Naive B cell (primary cell): ENCODE measurements around the gene STUM. TPM values are rescaled to one million over a fixed set of nuclear protein-coding genes. Genes with fewer than 3 reads are reported as not detected.

ENCODE experiments used
- ATAC-seq, 2 donors: fragments of 150-1000 bp; cut with Tn5 transposase; 2 replicates each; pipeline ENCODE4 v1.10.0; 2021; ENCODE audit warnings: low read depth in 2 of 2, mild to moderate bottlenecking in 2 of 2, moderate library complexity in 2 of 2
- DNase-seq: peaks from one replicate; pipeline ENCODE4 v3.0.0; 2022
- H3K27ac Mint-ChIP-seq, 6 donors: one replicate each; pipeline ENCODE4 v1.8.0; 2020 to 2022; ENCODE audit warnings: mild to moderate bottlenecking in 6 of 6, mixed read lengths in 6 of 6, moderate library complexity in 5 of 6, inconsistent platforms in 2 of 6
- H3K27me3 Mint-ChIP-seq, 3 donors: one replicate each; pipeline ENCODE4 v1.8.0; 2021 to 2022; ENCODE audit warnings: mixed read lengths in 3 of 3, mild to moderate bottlenecking in 1 of 3
- H3K36me3 Mint-ChIP-seq, 2 donors: one replicate each; pipeline ENCODE4 v1.8.0; 2020 to 2022; ENCODE audit warnings: mixed read lengths in 2 of 2, inconsistent platforms in 1 of 2, mild to moderate bottlenecking in 1 of 2
- H3K4me1 Mint-ChIP-seq, 3 donors: one replicate each; pipeline ENCODE4 v1.8.0; 2020 to 2022; ENCODE audit warnings: mixed read lengths in 3 of 3, inconsistent platforms in 1 of 3, mild to moderate bottlenecking in 1 of 3, moderate library complexity in 1 of 3
- H3K4me3 Mint-ChIP-seq, 8 donors: one replicate each; pipeline ENCODE4 v1.8.0; 2020 to 2022; ENCODE audit warnings: mild to moderate bottlenecking in 8 of 8, mixed read lengths in 8 of 8, moderate library complexity in 8 of 8, inconsistent platforms in 2 of 8
- H3K9me3 Mint-ChIP-seq, 7 donors: one replicate each; pipeline ENCODE4 v1.8.0; 2020 to 2022; ENCODE audit warnings: mixed read lengths in 7 of 7, mild to moderate bottlenecking in 5 of 7, inconsistent platforms in 2 of 7, moderate library complexity in 1 of 7
- polyA plus RNA-seq, 6 donors: library from polyadenylated mRNA; unstranded; fragments of 300-500 nt; fragmentation: Illumina TruSeq; gene quantifications; one replicate each; pipeline ENCODE4 v1.2.3, GENCODE V29; 2021; ENCODE audit warnings: low read depth in 6 of 6

Gene STUM
- polyA plus RNA-seq, 6 donors from 2014 or later = 0.04 TPM; not detected in 5

GRCh38 chr1:226571893-226572292 lies 23.3 kb downstream of the STUM start:
- no peaks in the 10 kb centered on the region for H3K36me3 Mint-ChIP-seq
- H3K9me3 Mint-ChIP-seq = no peaks in the 10 kb centered on the region
- no peak overlapping the region for H3K27ac Mint-ChIP-seq
- no peak overlapping the region for H3K4me3 Mint-ChIP-seq
- no peak for DNase-seq
- H3K4me1 Mint-ChIP-seq = peaks cover 3 to 11% (median 9%) of the 10 kb centered on the region in 3 donors
- peaks cover 0 to 13% (median 7%) of the 10 kb centered on the region in 3 donors for H3K27me3 Mint-ChIP-seq
- ATAC-seq = no peak

DNA sequence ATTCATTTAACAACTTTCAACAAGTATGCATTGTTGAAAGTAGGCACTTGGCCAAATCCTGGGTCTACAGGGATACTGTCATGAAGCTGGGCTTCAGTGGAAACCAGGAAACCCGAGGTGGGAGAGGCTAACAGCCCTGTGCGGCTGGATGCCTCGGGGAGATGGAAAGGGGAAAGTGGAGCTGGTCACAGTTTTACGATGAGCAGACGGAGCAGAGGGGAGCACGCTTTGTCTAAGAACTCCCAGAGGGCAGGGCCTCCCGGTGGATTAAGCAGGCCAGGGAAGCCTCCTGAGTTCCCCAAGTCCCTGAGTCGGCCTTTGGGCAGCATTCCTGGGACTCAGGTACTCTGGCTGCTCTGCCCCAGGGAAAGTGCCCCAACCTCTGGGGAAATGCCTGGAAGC lies 23.8 kb downstream of the STUM start:
- H3K36me3 Mint-ChIP-seq = no peaks in the 10 kb centered on the region
- no peak overlapping the region for H3K4me3 Mint-ChIP-seq
- ATAC-seq (no peak), DNase-seq (no peak)
- H3K9me3 Mint-ChIP-seq = no peaks in the 10 kb centered on the region
- H3K4me1 Mint-ChIP-seq = peaks cover 3 to 11% (median 9%) of the 10 kb centered on the region in 3 donors
- H3K27me3 Mint-ChIP-seq = peaks cover 0 to 9% (median 6%) of the 10 kb centered on the region in 3 donors
- H3K27ac Mint-ChIP-seq = no peak overlapping the region

DNA sequence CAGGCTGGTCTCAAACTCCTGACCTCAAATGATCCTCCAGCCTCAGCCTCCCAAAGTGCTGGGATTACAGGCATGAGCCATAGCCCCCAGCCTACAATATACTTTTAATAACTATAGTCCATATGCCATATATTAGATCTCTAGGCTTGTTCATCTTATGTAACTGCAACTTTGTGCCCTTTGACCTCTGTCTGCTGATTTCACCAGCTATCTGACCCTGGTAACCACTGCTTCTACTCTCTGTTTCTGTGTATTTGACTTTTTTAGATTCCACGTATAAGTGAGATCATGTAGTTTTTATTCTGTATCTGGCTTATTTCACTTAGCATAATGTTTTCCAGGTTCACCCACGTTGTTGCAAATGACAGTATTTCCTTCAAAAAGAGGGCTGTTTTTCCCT lies 25.5 kb downstream of the STUM start:
- Mint-ChIP-seq H3K27ac (no peak overlapping the region), H3K27me3 (no peaks in the 10 kb centered on the region), H3K4me3 (no peak overlapping the region), H3K4me1 (peaks cover 3 to 11% (median 9%) of the 10 kb centered on the region in 3 donors), H3K36me3 (no peaks in the 10 kb centered on the region), H3K9me3 (no peaks in the 10 kb centered on the region)
- ATAC-seq (no peak), DNase-seq (no peak)

GRCh38 chr1:226574591-226575435 lies 26.2 kb downstream of the STUM start:
- H3K9me3 Mint-ChIP-seq = no peaks in the 10 kb centered on the region
- H3K36me3 Mint-ChIP-seq = no peaks in the 10 kb centered on the region
- H3K4me1 Mint-ChIP-seq = peaks cover 3 to 7% (median 4%) of the 10 kb centered on the region in 3 donors
- no peak overlapping the region for H3K4me3 Mint-ChIP-seq
- H3K27me3 Mint-ChIP-seq = peaks cover 0 to 1% (median 0%) of the 10 kb centered on the region in 3 donors
- peak overlapping the region in 1 of 6 donors; percentile 69 for H3K27ac Mint-ChIP-seq
- DNase-seq = no peak
- ATAC-seq = no peak

DNA sequence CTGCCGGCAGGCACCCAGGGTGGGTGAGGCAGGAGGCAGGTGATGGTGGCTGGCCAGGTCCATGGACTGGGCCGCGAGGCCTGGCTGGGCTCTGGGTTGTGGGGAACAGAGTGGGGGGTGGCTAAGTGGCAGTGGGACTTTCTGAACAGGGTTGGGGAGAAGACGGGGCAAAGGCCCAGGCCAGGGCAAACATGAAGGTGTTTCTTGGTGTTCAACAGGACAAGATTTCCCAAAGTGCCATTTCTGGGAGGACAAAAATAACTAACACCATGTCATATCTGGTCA lies 26.8 kb downstream of the STUM start:
- DNase-seq (no peak), ATAC-seq (no peak)
- Mint-ChIP-seq H3K4me3 (no peak overlapping the region), H3K9me3 (no peaks in the 10 kb centered on the region), H3K27ac (no peak overlapping the region), H3K27me3 (peaks cover 0 to 5% (median 0%) of the 10 kb centered on the region in 3 donors), H3K36me3 (no peaks in the 10 kb centered on the region), H3K4me1 (peaks cover 0 to 2% (median 2%) of the 10 kb centered on the region in 3 donors)

- Mint-ChIP-seq H3K36me3 (no peaks in the 10 kb centered on the region), H3K9me3 (peaks cover 0 to 4% (median 0%) of the 10 kb centered on the region in 7 donors), H3K27me3 (peaks cover 0 to 5% (median 0%) of the 10 kb centered on the region in 3 donors), H3K27ac (no peak overlapping the region), H3K4me1 (peaks cover 0 to 2% (median 2%) of the 10 kb centered on the region in 3 donors), H3K4me3 (no peak overlapping the region)
- no peak for ATAC-seq
- DNase-seq = no peak
These were observed 27.3 kb downstream of the STUM start for GRCh38 chr1:226575739-226576378.

DNA sequence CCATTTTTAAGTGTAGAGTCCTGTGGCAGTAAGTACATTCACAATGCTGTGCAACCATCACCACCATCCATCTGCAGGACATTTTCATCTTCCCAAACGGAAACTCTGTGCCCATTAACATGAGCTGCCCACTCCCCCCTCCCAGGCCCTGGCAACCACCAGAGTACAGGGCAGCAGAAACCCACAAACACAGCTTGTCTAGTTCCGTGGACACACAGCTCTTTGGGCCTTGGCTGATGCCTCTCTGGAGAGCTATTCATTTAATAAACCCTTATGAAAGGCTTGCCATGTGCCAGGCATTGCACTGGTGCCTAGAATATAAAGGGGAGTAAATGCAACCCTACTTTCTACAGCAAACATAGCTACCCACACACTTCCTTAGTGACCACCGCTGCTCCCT lies 28.0 kb downstream of the STUM start:
- peaks cover 0 to 5% (median 0%) of the 10 kb centered on the region in 3 donors for H3K27me3 Mint-ChIP-seq
- ATAC-seq (no peak), DNase-seq (no peak)
- no peaks in the 10 kb centered on the region for H3K36me3 Mint-ChIP-seq
- H3K27ac Mint-ChIP-seq = no peak overlapping the region
- H3K4me1 Mint-ChIP-seq = peaks cover 0 to 2% (median 2%) of the 10 kb centered on the region in 3 donors
- peaks cover 0 to 4% (median 0%) of the 10 kb centered on the region in 7 donors for H3K9me3 Mint-ChIP-seq
- H3K4me3 Mint-ChIP-seq = no peak overlapping the region

- Mint-ChIP-seq H3K9me3 (peaks cover 0 to 4% (median 0%) of the 10 kb centered on the region in 7 donors), H3K27me3 (peaks cover 0 to 5% (median 0%) of the 10 kb centered on the region in 3 donors), H3K4me3 (no peak overlapping the region), H3K27ac (peak overlapping the region in 1 of 6 donors; percentile 84), H3K4me1 (peaks cover 0 to 2% (median 0%) of the 10 kb centered on the region in 3 donors), H3K36me3 (no peaks in the 10 kb centered on the region)
- DNase-seq (no peak), ATAC-seq (no peak)
These were observed 29.0 kb downstream of the STUM start for GRCh38 chr1:226577401-226578180.

- peaks cover 0 to 4% (median 0%) of the 10 kb centered on the region in 7 donors for H3K9me3 Mint-ChIP-seq
- no peaks in the 10 kb centered on the region for H3K36me3 Mint-ChIP-seq
- DNase-seq (no peak), ATAC-seq (no peak)
- no peak overlapping the region for H3K27ac Mint-ChIP-seq
- no peak overlapping the region for H3K4me3 Mint-ChIP-seq
- H3K4me1 Mint-ChIP-seq = peaks cover 0 to 2% (median under 1%) of the 10 kb centered on the region in 3 donors
- peaks cover 0 to 5% (median 0%) of the 10 kb centered on the region in 3 donors for H3K27me3 Mint-ChIP-seq
These were observed 30.5 kb downstream of the STUM start for GRCh38 chr1:226578946-226579578.

DNA sequence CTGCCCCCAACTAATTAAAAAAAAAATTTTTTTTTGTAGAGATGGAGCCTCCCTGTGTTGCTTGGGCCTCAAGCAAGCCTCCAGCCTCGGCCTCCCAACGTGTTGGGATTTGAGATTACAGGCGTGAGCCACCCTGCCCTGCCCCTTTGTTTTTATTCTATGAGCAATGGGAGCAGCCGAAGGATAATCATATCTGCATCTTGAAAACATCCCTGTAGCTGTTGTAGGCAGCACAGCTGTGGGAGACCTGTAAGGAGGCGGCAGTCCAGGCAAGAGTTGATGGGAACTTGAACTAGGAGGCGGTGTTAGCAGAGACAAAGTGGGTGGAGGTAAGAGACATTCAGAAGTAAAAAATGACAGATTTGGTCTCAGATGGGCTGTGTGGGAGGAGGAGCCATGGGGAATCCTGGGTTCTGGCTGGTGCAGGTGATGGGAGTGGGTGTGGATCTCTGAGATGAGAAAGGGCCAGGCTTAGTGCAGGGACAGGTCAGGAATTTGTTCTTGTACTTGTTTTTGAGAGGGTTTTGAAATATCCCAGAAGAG lies 31.3 kb downstream of the STUM start:
- H3K27me3 Mint-ChIP-seq = peaks cover 0 to 5% (median 0%) of the 10 kb centered on the region in 3 donors
- no peak for DNase-seq
- H3K4me3 Mint-ChIP-seq = no peak overlapping the region
- no peak for ATAC-seq
- H3K4me1 Mint-ChIP-seq = peaks cover 0 to 2% (median 2%) of the 10 kb centered on the region in 3 donors
- peaks cover 0 to 4% (median 0%) of the 10 kb centered on the region in 7 donors for H3K9me3 Mint-ChIP-seq
- no peak overlapping the region for H3K27ac Mint-ChIP-seq
- H3K36me3 Mint-ChIP-seq = no peaks in the 10 kb centered on the region

DNA sequence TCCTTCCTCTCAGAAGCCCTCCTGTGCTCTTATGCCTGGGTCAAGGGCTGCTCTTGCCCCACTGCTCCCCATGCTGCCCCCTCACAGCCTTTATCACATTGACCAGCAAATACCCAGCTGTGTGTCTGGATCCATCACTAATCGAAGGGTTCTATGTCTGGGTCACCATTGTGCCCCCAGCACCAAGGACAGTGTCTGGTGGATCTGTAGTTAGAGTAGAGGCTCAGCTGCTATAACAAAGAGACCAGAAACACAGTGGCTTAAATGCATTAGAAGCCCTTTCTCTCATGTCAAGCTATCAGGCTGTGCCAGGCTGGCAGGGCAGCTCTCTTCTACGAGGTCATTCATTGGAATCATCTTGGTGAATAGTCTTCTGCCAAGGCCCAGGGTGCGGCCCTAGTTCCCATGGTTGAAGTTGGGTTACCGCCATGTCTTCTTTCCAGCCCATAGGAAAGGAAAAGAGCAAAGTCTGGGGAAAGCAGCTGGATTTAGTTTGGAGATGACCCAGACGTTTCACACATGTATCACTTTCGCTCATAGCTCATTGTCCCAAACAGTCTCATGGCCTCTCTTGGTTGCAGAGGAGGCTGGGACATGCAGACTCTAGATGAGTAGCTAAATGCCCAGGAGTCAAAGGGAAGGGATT lies 32.2 kb downstream of the STUM start:
- H3K4me3 Mint-ChIP-seq = no peak overlapping the region
- H3K9me3 Mint-ChIP-seq = peaks cover 0 to 4% (median 0%) of the 10 kb centered on the region in 7 donors
- ATAC-seq = no peak
- DNase-seq = no peak
- no peak overlapping the region for H3K27ac Mint-ChIP-seq
- H3K27me3 Mint-ChIP-seq = peaks cover 0 to 5% (median 0%) of the 10 kb centered on the region in 3 donors
- no peaks in the 10 kb centered on the region for H3K36me3 Mint-ChIP-seq
- H3K4me1 Mint-ChIP-seq = peaks cover 0 to 2% (median 2%) of the 10 kb centered on the region in 3 donors

DNA sequence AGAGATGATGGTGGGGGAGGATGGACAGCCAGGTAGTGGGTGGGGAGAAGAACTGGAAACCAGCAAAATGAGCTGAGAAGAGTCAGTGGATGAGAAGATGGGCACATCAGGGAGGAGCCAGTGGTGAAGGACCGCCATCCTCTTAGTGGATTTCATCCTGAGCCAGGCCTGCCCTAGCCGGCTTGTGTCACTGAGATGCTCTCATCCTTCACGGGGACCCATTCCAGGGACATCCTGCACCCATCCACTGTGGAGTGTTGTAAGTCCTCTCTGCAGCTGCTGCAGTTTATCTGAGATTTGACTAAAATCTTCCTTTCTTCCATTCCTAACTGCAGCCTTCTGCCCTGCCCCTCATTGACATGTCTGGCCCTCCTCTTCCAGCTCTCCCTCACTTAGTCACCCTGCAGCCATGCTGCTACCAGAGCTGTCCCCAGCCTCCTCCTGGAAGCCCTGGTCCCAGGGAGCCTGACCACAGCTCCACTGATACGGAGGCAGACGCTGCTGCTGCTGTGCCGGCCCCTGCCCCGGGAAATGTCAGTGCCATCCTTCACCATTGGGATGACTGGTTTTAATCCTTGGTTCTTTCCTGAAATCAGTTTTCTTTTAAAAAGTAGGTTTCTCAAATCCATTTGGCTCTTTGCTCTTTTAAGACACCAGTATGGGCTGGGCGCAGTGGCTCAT lies 33.2 kb downstream of the STUM start:
- DNase-seq = no peak
- no peak overlapping the region for H3K27ac Mint-ChIP-seq
- H3K36me3 Mint-ChIP-seq = no peaks in the 10 kb centered on the region
- no peak overlapping the region for H3K4me3 Mint-ChIP-seq
- no peak for ATAC-seq
- H3K4me1 Mint-ChIP-seq = peaks cover 0 to 2% (median 0%) of the 10 kb centered on the region in 3 donors
- H3K9me3 Mint-ChIP-seq = peaks cover 0 to 4% (median 0%) of the 10 kb centered on the region in 7 donors
- H3K27me3 Mint-ChIP-seq = peaks cover 0 to 5% (median 0%) of the 10 kb centered on the region in 3 donors
